ENCODE results near the gene ENAH. TPM values are rescaled to one million over a fixed set of nuclear protein-coding genes. Genes with fewer than 3 reads are reported as not detected.

Gene ENAH
- total RNA-seq, 1 experiment from 2014 or later: 103 TPM

DNA sequence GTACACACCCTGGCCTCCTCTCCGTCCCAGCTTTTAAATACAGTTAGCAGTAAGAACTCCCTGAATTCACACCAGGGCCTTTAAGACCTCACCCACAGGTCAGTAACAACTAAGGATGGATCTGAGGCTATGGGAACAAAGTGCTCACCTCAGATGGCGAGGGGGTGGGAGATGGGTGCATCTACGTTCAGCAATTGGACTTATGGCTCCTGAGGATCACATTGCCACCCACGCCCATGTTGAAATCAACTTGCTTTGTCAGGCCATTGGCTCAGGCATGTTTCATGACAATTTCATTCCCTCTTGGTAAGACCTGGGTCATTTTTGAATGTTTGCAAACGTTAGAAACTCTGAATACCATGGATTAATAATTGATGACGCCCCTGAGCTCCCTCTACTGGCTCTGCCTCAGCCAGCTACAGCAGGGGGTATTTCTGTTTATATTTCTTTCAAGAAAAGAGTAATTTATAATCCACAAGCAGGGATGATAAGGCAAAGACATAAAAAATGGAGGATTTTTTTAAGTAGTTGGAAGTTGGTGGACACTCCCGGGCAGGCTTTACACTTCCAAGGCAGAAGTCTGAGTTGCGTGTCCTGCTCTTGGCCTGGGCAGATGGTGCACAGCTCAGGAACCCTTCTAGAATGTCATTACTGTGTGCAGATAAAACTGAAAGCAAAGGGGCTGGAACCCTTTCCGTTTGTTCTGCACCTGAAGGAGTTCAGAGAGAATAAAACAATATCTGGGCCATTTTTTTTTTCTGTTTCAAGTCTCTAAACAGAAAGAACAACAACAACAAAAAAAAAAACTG is 211.4 kb downstream of the ENAH start:
- BruUV-seq (replicated peaks): no TSS peak
- Mint-ChIP-seq H3K27me3 (ENCODE audit: unreplicated experiment) (no peaks in the 10 kb centered on the region), H3K4me1 (ENCODE audit: low read depth, unreplicated experiment) (peaks cover 76% of the 10 kb centered on the region), H3K36me3 (ENCODE audit: insufficient read depth, unreplicated experiment) (peaks cover 45% of the 10 kb centered on the region), H3K9me3 (ENCODE audit: low read depth, unreplicated experiment) (no peaks in the 10 kb centered on the region), H3K4me3 (ENCODE audit: low read depth, unreplicated experiment) (peak overlapping the region; percentile 37), H3K27ac (ENCODE audit: unreplicated experiment) (peak overlapping the region; percentile 92)
- TF ChIP-seq, protein P1, sequence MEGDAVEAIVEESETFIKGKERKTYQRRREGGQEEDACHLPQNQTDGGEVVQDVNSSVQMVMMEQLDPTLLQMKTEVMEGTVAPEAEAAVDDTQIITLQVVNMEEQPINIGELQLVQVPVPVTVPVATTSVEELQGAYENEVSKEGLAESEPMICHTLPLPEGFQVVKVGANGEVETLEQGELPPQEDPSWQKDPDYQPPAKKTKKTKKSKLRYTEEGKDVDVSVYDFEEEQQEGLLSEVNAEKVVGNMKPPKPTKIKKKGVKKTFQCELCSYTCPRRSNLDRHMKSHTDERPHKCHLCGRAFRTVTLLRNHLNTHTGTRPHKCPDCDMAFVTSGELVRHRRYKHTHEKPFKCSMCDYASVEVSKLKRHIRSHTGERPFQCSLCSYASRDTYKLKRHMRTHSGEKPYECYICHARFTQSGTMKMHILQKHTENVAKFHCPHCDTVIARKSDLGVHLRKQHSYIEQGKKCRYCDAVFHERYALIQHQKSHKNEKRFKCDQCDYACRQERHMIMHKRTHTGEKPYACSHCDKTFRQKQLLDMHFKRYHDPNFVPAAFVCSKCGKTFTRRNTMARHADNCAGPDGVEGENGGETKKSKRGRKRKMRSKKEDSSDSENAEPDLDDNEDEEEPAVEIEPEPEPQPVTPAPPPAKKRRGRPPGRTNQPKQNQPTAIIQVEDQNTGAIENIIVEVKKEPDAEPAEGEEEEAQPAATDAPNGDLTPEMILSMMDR (IDR thresholded peaks at IDR 0.05; ENCODE audit: unreplicated experiment): peak; percentile 73
- CTCF ChIA-PET: interaction anchor here (0.6 to 2.8 kb wide), 12 partner anchors 8 to 1334 kb away, joined by 3 to 16 read pairs (median 6); partner anchors contain the start of genes LBR, PYCR2 and TMEM63A
- DNase-seq: peak; percentile 75
- intact Hi-C loops (cut with micrococcal nuclease; ENCODE audit: unreplicated experiment): loop anchor here (1.0 to 2.0 kb wide), 2 partner anchors 13 to 123 kb away; partner anchors contain the start of gene LBR

DNA sequence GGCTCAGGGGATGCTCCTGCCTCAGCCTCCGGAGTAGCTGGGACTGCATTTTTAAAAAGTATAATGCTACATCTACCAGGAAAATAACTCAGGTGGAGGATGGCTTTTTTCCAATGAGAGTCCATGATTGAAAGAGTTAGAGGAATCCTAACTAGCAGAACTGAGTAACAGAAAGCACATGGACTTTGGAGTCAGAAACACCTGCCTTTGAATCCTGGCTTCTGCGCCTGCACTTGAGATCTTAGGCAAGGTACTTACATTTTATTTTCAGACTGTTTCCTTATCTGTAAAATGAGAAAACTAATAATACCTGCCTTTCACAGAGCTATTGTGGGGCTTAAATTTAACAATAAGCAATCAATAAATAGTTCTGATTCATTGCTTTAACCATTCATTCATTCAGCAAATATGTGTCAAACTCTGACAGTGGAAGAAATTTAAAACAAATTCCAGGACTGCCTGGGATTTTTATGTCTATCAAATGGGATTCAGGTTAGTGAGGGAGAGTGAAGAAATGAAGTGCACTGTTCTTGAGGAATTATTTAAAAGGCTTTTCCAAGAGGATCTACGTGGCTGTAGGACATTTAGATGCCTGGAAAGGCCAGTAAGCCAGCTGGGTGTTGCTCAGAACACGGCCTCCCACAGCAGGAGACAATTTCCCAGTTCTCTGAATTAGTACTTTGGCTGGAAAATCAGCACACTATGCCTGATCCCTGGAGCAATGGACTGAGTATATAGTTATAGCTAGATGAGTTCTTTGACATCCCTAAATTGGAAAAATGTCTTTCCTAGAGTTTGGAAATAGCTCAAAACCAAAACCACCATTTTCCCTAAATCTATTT is 212.3 kb downstream of the ENAH start:
- CTCF ChIA-PET: interaction anchor here (0.6 to 2.8 kb wide), 9 partner anchors 9 to 483 kb away, joined by 3 to 16 read pairs (median 4); partner anchors contain the start of genes LBR and PYCR2
- Mint-ChIP-seq H3K27me3 (ENCODE audit: unreplicated experiment) (no peaks in the 10 kb centered on the region), H3K27ac (ENCODE audit: unreplicated experiment) (peak overlapping the region; percentile 92), H3K4me3 (ENCODE audit: low read depth, unreplicated experiment) (peak overlapping the region; percentile 37), H3K9me3 (ENCODE audit: low read depth, unreplicated experiment) (no peaks in the 10 kb centered on the region), H3K4me1 (ENCODE audit: low read depth, unreplicated experiment) (peaks cover 67% of the 10 kb centered on the region), H3K36me3 (ENCODE audit: insufficient read depth, unreplicated experiment) (peaks cover 43% of the 10 kb centered on the region)
- intact Hi-C loops (cut with micrococcal nuclease; ENCODE audit: unreplicated experiment): loop anchor here (1.0 to 2.0 kb wide), 2 partner anchors 12 to 122 kb away; partner anchors contain the start of gene LBR
- TSS peak; percentile 59 for BruUV-seq (replicated peaks)
- TF ChIP-seq, protein P1 (IDR thresholded peaks at IDR 0.05; ENCODE audit: unreplicated experiment): no peak
- no peak for DNase-seq

DNA sequence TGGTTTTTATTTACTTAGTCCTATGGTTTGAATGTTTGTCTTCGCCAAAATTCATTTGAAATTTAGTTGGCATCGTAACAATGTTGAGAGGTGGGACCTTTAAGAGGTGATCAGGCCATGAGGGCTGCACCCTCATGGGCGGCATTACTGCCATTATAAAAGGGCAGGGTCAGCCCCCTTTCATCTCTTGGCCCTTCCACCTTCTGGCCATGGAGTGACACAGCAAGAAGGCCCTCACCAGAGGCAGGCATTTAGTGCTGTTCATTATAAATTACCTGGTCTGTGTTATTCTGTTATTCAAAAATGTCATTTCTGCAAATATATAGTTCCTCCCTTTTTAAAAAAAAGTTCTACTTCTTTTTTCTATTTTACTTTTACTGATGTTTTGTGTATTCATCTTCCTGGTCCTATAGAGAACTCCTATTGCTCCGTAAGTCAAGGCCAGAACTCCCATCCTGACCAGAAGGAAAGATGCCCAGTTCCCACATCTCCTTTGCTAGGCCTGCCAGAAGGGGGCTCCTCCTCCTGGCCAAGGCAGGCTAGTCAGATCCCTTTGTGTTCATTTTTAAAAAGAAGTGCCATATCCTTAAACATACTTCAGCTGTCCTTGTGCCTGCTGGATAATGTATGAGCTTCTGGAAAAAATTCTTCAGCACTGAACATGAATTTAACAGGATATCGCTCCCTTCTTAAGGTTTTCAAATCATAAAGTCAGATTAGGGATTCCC is 215.0 kb downstream of the ENAH start:
- CTCF ChIA-PET: interaction anchor here (0.6 kb wide), 1 partner anchor 598 kb away, joined by 5 read pairs; no protein-coding TSS in a partner anchor
- BruUV-seq (replicated peaks): no TSS peak
- Mint-ChIP-seq H3K27me3 (ENCODE audit: unreplicated experiment) (no peaks in the 10 kb centered on the region), H3K36me3 (ENCODE audit: insufficient read depth, unreplicated experiment) (peaks cover 20% of the 10 kb centered on the region), H3K27ac (ENCODE audit: unreplicated experiment) (no peak overlapping the region), H3K4me3 (ENCODE audit: low read depth, unreplicated experiment) (no peak overlapping the region), H3K4me1 (ENCODE audit: low read depth, unreplicated experiment) (peaks cover 40% of the 10 kb centered on the region), H3K9me3 (ENCODE audit: low read depth, unreplicated experiment) (no peaks in the 10 kb centered on the region)
- TF ChIP-seq, protein P1 (IDR thresholded peaks at IDR 0.05; ENCODE audit: unreplicated experiment): no peak
- intact Hi-C loops (cut with micrococcal nuclease; ENCODE audit: unreplicated experiment): no loop called here
- DNase-seq: peak; percentile 48

Other genes starting within 250 kb of the ENAH start
- gene LBR, start 225.1 kb downstream of the ENAH start, total RNA-seq (2022): 172 and 183 TPM in 2 replicates
- 264 and 312 TPM in 2 replicates for gene SRP9, start 124.7 kb upstream of the ENAH start, total RNA-seq (2022)
- gene EPHX1, start 157.0 kb upstream of the ENAH start, total RNA-seq (2022): 32.5 and 46.6 TPM in 2 replicates
- 253 and 303 TPM in 2 replicates for gene TMEM63A, start 229.3 kb upstream of the ENAH start, total RNA-seq (2022)
- gene LEFTY1, start 236.0 kb upstream of the ENAH start, total RNA-seq (2022): 0.59 TPM in 1 of 2 replicates, not detected in the other

All from Calu3 (cell line).